Stimulated activated CD4-positive, alpha-beta T cell treated with anti-CD3 and anti-CD28 coated beads, Interleukin-1b, Interleukin-23, amount 100 ng/mL, for 4 hours (primary cell): ENCODE results near the gene MPST.
A peak's percentile ranks its signal among the peaks of the same experiment; 100 is the strongest.

ENCODE experiments used
- DNase-seq, 2 donors: peaks; one replicate each; pipeline ENCODE4 v3.0.0-alpha.2; 2020; ENCODE audit warnings: low read depth in 2 of 2

The MPST gene

DNA sequence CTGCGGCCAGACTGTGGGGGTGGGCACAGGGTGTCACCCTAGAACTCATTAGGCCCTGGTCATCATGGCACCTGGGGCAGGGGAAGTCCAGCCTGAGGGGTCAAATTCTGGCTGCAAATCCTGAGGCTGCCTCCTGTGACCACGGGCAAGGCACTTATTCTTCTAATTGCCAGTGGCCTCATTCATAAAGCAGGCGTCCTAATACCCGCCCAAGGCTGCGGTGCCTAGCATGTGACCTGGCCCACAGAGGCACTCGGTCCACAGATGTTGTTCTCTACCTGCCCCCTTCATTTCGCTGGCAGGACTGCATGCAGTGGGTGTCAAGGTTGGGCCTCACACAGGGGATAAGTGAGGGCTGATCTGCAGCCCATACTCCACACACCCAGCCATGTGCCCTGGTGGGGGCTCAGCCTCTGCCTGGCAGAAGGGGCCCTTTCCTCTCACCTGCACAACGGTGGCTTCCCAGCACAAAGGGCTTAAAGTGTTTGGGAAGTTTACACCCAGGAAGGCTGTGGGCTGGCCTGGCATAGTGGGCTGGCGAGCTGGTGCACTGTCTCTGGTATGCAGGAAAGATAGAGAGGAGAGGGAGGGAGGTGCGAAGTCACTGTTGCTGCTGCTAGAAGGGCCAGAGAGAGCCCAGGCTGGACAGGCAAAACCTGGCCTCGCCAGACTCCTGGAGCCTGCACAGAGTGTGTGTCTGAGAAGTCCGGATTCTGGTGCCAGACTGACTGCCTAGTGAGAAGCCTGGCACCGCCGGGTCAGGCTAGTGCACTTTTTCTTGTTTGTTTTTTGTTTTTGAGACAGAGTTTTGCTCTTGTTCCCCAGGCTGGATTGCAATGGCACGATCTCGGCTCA lies 3.2 kb downstream of the MPST start:
- DNase-seq: no peak

DNA sequence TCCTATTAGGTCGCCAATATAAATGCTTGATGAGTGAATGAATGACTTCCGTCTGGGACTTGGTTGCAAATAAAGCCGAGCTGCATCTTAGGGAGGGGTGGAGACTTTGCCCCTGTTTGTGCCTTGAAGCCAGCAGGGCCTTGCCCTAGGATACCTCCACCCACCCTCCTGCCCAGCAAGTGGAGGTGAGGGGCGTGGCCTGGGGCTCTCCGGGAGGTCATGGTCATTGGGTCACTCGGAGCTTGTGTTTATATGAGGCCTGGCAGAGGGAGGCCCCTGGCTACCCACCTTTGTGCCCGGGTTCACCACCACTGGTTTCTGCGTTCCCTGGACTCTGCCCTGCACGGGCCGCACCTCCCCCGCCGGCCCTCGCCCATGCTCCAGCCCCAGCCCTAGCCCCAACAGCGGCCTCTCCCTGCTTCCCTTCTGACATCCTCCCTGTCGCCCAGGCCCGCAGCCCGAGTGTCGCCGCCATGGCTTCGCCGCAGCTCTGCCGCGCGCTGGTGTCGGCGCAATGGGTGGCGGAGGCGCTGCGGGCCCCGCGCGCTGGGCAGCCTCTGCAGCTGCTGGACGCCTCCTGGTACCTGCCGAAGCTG lies 4.3 kb downstream of the MPST start:
- no peak for DNase-seq

DNA sequence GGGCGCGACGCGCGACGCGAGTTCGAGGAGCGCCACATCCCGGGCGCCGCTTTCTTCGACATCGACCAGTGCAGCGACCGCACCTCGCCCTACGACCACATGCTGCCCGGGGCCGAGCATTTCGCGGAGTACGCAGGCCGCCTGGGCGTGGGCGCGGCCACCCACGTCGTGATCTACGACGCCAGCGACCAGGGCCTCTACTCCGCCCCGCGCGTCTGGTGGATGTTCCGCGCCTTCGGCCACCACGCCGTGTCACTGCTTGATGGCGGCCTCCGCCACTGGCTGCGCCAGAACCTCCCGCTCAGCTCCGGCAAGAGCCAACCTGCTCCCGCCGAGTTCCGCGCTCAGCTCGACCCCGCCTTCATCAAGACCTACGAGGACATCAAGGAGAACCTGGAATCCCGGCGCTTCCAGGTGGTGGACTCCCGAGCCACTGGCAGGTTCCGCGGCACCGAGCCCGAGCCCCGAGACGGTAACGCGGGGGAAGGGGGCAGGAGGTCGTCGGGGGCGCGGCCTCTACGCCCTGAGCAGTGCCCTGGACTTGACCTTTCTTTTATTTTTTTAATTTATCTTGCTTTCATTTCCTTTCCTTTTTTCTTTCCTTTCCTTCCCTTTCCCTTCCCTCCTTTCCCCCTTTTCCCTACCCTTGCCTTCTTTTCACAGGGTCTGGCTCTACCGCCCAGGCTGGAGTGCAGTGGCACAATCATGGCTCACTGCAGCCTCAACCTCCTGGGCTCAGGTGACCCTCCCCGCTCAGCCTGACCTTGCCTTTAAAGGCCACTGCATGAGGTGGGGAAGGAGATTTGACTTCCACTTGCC lies 5.0 kb downstream of the MPST start:
- DNase-seq: no peak

DNA sequence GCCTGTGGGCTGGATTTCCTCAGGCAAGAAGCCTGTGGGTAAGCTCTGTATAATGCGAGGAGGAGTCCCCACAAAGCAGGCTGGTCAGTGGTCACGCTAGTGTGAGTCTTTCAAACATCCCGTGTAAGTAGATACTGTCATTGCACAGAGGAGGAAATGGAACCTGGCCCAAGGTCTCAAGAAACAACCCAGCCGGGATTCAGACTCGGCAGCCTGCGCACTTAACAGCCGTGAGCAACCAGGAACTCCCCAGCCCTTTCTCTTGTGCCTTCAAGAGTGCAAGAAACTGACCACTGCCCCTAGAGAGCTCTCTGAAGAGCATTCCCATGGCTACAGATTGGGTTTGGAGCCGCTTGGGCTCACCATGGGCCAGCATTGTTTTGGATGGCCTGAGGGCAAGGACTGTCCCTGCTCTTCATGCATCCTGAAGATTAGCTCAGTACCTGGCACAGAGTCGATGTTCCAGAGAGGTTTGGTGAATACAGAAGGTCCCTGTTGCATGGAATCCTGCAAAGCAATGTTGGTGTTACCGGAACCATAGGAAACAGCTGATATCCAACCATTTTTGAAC lies 6.0 kb downstream of the MPST start:
- no peak for DNase-seq

DNA sequence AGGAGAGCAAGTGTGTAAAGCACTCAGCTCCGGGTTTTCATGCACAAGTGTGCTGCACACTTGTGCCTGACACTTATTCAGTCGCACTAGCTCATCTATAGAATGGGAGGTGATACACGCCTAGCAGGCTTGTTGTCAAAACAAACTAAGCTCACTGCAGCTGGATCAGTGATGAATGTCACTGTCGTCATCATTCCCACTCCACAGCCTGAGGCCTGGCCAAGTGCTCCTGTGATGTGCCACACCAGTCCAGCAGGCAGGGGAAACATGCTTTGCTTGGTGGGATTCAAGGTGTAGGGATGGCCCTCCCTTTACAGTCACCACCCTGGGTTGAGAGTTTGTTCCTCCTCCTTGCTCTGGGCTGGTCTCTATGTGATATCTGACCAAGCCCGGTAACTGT lies 6.8 kb downstream of the MPST start:
- no peak for DNase-seq

DNA sequence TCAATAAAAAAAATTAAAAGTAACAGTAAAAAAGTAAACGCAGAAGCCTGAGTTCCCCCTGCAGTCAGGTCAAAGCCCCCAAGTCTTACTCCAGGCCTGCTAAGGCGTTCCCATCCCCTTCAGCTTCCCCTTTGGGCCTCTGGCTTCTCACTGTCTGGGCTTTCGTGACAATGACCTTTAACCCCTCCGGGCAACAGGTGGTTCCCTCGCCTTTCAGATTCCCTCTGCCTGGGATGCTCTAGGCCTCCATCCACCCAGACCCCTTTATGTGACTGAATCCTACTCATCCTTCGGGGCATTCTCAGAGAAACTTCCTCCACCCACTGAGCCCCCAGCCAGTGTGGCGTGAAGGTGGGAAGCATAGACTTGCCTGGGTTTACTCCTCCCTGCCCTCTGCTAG lies 8.0 kb downstream of the MPST start:
- DNase-seq: no peak

DNA sequence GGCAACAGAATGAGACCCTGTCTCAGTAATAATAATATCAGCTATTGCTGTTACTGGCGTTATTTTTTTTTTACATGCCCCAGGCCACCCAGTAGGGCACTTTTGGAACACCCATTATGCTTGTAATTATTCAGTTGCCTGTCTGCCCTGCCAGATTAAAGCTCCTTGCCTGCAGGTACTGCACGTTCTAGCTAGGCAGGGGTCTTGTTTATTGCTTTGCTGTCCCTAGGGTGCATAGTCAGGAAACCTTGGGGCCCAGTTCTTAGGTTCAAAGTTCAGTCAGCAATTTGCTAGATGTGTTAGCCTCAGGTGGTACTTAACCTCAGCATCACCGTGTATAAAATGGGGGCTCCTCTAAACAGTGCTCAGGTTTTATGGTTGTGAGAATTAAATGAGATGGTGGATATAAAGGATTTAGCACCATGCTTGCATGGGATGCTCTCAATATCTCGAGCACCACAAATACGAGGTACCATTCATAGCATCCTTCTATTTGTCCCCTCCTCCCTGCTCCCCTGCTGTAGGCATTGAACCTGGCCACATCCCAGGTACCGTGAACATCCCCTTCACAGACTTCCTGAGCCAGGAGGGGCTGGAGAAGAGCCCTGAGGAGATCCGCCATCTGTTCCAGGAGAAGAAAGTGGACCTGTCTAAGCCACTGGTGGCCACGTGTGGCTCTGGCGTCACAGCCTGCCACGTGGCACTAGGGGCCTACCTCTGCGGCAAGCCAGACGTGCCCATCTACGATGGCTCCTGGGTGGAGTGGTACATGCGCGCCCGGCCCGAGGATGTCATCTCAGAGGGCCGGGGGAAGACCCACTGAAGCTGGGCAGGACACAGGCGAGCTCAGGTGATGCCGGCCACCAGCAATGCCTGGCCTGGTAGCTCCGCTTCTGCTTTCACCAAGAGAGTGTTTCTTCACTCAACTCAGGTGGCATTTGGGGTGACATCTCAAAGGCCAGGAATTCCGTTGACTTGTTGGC lies 9.4 kb downstream of the MPST start:
- no peak for DNase-seq

DNA sequence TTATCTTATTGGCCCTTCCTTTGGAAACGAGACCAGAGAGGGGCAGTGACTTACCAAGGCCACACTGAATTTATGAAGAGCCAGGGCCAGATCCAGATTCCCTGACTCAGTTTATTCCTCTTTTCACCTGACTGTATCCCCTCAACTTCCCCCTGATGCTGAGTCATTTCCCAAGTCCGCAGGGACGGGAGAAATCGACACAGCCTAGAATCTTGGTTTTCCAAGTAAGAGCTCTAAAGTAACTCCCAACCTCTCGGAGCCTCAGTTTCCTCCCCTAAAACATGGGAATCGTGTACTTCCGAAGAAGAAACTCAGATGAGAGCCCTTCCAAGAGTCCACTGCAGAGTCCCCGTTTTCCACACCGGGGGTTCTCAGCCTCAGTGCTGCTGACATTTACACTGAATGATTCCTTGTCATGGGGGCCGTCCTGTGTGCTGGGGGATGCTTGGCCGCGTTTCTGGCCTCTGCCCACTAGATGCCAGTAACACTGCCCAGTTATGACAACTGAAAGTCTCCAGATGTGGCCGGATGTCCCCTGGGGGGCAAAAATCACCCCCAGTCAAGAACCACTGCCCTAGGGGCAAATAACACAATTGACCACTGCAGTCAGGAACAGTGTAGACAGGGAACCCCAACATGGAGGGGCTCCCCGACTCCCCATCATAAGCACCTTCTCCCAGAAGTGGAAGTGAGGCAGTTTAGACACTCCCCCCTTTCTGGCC lies 11.2 kb downstream of the MPST start:
- no peak for DNase-seq

DNA sequence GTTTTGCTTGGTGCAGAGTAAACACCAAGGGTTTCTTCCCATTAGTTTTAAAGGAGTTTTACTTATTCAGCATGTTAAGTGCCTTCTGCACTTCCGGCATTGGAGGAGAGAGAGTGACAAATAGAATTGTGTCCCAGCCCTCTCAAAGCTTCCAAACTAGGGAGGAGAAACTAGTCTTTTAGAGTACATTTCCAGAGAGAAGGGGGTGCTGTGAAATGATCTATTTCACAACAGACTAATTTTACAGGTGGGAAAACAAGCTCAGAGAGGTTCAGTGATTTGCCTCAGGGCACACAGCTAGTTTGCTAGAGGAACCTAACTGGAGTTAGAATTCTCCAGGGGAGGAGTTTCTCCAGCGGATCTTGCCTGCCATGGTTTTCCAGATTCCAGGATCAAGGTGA lies 12.6 kb downstream of the MPST start:
- no peak for DNase-seq

DNA sequence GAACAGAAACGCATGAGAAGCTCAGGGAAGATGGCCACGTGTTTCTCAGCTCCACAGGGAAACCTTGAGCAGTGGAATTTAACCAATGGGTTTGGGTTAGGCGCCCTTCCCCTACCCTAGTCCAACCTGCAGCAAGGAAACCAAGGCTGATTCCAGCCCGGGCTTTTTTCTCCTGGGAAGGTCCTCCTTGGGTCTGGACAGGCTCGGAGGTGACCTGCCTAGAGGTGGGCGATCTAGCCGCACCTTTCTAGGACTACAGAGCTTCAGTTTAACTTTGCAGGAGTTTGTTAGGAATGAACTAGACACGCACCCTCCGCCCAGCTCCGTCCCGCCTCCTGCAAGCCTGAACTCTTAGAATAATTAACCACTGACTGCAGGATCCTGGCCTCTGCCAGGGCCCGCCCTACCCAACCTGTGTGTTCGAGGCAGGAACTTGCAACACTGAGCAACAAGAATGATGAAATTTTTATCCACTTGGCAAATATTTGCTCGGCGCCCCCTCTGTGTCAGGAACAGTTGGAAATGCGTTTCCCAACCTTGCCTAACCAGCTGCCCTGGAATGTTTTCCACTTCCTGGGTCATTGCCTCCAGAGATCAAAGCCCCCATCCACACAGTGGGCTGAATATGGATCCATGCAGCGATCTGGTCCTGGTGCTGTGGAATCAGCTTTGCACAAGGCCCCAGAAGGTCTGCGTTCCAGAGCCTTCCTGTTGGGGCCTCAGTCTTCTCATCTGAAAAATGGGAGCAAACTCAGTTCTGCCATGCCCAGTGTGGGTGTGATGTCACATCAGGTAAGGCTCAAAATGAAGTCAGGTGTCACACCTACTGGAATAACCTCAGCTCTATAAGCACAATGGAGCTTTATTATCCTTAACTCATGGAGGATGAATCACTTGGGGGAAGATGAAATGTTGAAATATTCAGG lies 13.3 kb downstream of the MPST start:
- DNase-seq: no peak

DNA sequence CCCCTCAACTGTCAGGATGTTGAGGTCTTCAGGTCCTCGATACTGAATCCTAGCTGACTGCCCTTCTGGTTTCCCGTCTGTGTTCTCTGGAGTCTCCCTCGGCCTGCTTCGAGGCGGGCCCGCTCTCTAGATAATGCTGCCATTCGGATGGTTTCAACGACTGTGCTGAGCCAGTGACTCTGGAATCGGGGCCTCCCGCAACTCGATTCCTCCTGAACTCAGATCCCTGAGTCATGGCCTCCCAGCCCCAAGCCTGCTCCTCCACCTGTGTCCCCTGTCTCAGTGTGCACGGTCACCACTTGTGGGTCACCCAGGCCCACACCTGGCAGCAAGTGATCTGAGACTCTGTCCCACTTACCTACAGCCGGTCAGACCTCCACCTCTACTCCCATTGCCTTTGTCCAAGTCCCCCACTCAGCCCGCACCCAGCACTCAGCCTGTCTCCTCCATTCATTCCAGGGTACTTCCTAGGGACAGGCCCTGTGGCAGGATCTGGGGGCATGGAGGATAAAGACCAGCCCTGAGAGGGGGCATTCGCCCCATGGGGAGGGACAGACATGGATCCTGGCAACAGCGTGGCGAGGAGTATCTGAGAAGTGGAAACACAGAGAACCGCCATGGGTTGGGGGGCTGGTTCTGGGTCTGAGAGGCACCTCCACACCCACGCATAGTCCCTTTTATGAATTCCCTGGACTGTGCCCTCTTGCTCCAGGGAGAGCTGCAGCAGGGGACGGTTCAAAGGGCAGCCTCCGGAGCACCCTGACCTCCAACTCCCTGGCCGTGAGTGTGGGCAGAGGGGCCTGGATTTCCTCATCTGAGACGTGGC lies 14.3 kb downstream of the MPST start:
- no peak for DNase-seq

DNA sequence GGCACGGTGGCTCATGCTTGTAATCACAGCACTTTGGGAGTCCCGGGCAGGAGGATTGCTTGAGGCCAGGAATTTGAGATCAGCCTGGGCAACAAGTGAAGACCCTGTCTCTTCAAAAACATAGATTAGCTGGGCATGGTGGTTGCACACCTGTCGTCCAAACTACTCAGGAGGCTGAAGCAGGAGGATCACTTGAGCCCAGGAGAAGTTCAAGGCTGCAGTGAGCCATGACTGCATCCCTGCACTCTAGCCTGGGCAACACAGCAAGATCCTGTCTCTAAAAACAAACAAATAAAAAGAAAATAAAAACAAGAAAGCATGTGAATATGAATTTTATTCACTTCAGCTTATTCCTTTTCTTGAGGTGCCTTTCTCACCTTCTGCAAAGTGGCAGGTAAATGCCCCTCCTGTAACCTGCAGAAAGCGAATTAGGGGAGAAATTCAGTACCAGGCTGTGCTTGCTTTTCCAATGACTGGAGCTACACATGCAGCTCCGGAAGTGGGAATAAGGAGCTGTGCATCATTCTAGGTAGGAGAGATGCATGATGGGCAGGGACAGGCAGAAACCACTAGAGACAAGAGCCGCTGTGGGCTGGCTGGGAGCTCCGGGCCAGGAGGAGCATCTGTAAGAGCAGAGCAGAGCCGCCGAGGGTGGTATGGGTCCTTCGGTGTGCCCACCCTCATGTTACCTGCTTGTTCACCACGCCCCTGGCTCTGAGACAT lies 17.3 kb downstream of the MPST start:
- no peak for DNase-seq

DNA sequence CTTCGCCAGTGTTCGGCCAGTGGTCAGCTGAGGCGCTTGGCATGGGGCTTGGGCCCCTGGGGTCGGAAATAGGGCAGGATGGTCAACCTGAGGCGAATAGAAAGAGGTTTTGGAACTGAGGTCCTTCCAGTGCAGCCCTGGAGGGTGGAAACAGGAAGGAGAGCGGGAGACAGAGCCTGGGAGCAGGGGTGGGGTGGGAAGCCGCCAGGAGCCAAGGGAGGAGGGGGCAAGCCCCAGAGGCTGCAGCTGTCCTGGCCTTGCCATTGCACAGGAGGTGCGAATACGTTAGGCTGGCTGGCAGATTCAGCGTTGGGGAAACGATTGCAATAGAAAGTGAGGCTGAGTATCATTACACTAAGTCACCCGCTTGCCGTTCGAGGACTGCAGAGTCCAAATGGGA lies 18.1 kb downstream of the MPST start:
- no peak for DNase-seq

DNA sequence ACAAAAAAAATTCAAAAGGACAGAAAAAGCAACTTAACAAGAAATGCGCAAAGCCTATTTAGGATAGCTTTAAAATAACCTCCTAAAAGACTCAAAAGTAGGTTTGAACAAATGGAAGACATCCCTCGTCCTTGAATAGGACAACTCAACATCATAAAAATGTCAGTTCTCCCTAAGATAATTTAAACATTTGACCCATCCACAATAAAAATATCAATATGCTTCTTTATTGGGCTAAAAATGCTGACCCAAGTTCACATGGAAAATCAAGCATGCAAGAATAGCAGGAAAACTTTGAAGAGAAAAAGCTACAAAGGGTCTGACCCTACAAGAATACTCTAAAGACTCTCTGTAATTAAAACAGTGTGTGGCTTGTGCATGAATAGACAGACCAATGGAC lies 19.9 kb downstream of the MPST start:
- no peak for DNase-seq

DNA sequence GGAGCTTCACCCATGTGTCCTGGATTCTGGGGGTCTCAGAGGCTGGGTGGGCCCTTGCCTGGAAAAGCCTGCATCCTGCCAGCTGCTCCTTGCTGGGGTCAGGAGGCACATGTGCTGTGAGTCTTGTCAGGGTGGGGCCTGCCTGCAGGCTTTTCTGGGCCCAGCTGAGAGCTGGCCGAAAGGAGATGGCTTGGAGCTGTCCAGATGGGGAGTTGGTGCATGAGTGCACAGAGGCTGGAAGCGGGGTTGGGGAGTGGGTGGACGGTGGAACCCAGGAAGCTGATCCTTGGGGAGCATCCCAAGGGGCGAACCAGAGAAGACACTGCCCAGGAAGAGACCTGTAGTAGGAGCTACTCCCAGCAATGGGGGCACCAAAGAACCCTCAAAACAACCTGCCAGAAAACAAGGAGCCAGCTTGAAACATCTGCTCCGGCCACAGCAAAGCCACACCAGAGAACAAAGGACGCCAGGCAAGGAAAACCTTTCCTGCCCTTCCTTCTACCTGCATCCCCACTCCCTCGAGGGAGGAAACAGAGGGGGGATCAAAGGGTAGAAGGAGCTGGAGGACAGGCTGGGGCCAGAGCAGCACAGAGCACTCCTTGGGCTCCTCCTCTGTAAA lies 23.8 kb downstream of the MPST start:
- DNase-seq: no peak

DNA sequence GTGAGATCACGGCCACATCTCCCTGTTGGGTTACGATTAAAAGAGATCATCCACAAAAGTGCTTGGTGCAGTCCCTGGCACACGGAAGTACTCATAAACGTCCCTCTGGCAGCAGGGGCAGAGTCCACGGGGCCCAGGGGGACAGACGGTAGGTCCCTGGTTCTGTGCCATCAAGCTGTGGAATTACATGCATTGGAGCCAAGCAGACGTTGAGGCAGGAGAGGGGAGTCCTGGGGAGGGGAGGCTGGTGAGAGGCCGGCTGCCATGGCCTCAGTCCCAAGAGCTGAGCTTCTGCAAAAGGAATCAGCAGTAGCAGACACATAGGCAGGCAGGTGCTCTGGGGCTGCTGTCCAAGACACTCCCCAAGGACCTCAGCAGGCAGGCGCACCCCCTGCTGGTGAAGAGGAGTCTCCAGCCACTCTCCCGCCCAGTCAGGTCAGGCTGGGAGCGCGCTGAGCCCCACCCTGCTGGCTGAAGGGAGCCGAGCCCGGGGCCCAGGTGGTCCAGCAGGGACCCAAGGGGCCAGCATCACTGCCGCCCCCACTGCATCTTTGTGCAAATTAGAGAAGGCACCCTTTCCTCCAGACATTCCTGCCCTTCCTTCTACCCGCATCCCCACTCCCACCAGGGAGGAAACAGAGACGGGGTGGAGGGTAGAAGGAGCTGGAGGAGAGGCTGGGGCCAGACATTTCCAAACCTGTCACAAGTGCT lies 24.4 kb downstream of the MPST start:
- peak; percentile 22 to 23 for DNase-seq
